Measurements from ENCODE around the gene PRDM16.

Gene PRDM16

GRCh38 chr1:3323021-3323795 lies 254.2 kb downstream of the PRDM16 start:
- no peak for DNase-seq (ENCODE audit: low spot score)

- DNase-seq (ENCODE audit: low spot score): no peak
These were observed 255.0 kb downstream of the PRDM16 start for GRCh38 chr1:3323796-3324703.

DNA sequence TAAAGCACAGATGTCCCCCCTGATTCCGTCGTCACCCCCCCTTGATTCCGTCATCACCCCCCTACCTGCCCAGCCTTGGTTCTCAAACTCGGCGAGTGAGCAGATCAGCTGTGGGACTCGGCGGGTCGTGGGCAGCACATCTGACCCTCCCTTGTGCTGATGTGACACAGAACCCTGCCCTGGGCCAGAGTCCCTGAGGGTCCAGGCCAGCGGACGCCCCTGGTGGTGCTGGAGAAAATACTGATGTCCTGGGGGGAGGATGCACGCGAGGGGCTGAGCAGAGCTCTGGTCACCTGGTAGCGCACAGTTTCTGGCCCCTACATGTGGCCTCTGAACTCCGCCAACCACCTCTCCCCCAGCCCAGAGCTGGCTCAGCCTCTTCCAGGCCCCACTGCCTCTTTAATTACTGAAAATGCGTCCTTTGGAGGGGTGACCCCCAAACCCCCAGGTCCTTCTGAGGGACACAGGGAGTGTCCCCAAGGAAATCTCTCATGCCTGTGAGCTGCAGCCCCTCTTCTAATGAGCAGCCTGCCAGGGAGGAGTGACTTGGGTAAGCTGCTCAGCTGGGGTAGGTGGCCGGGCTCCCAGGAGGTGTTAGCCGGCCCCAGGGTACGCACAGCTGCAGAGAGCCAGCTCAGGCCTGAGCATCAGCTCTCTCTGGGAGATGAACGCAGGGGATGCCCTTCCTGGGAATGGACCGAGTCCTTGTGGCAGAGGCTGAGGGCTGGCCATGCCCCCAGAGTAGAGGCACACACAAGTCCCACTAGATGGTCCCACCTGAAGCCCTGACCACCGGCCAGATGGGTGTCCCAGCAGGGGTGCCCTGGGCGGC lies 255.9 kb downstream of the PRDM16 start:
- no peak for DNase-seq (ENCODE audit: low spot score)

DNA sequence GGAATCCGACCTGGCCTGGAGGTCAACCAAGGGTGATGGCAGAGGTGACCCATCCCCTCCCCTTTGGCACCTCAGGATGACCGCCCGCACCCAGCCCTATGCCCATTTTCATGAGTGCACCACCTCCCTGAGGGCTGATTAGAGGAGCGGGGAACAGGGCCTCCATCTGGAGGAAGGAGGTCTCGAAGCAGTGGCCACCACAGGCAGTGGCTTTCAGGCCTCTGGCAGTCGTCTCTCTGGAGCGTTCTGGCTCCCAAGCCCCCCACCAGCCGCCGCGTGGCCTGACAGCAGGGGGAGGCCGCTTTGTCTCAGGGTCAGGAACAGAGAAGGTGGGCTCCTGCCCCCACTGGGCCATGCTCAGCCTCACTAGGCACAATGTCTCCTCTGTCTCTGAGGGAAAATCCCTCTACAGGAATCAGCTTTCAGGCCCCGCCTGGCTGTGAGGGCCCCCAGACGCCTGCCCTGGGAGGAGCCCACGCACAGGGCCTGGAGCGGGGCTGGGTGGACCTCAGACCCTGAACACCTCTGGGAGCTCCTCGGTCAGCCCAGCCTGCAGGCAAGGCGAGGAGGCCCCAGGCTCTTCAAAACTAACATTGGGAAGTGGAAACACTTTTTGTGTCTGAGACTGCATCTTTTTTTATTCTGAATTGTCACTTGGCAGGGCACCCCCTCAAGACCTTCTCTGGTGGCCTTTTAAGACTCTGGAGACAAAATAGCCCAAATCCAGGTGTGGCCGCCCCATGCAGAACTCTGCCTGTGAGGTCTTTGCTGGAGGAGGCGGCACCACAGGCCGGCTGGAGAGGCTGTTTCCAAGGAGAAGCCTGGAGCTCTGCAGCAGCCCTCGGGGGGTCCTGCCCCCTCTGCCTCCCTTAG lies 257.7 kb downstream of the PRDM16 start:
- DNase-seq (ENCODE audit: low spot score): no peak

GRCh38 chr1:3327389-3327702 lies 258.3 kb downstream of the PRDM16 start:
- no peak for DNase-seq (ENCODE audit: low spot score)

- DNase-seq (ENCODE audit: low spot score): no peak
These were observed 259.1 kb downstream of the PRDM16 start for GRCh38 chr1:3327936-3328590.

- no peak for DNase-seq (ENCODE audit: low spot score)
These were observed 260.8 kb downstream of the PRDM16 start for GRCh38 chr1:3329640-3330281.

- no peak for DNase-seq (ENCODE audit: low spot score)
These were observed 261.8 kb downstream of the PRDM16 start for GRCh38 chr1:3330771-3331245.

GRCh38 chr1:3331564-3331963 lies 262.6 kb downstream of the PRDM16 start:
- no peak for DNase-seq (ENCODE audit: low spot score)

DNA sequence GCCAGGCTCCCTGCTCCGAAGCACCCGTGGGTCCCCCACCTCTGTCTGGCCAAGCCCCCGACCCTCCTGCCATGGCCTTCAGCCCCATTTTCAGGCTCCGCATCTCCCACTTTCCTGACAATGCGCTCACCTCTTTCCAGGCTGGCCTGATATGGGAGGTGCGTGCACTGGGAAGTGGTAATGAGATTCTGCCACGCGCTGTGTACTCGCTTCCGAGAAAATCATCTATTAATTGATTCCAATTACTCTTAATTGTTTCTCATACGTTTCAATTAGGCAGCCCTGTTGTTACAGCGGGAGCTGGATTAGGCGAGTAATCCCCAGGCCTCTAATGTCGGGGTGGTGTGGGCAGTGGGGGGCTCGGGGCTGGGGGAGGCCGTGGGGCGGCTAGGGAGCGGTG lies 263.0 kb downstream of the PRDM16 start:
- no peak for DNase-seq (ENCODE audit: low spot score)

DNA sequence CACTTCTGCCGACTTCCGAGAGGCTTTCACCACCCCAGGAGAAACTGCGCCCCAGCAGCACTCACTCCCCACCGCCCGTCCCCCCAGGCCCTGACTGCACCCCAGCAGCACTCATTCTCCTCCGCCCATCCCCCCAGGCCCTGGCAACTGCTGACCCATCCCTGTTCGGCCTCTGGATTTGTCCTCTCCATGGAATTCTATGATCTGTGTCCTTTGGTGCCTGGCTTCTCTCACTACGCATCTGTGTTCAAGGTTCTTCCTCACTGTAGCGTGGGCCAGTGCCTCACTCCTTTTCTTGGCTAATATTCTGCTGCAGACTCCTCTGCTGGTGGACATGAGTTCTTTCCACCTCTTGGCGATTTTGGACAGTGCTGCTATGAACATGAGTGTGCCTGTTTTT lies 263.7 kb downstream of the PRDM16 start:
- DNase-seq (ENCODE audit: low spot score): no peak

- no peak for DNase-seq (ENCODE audit: low spot score)
These were observed 264.9 kb downstream of the PRDM16 start for GRCh38 chr1:3333903-3334302.

DNA sequence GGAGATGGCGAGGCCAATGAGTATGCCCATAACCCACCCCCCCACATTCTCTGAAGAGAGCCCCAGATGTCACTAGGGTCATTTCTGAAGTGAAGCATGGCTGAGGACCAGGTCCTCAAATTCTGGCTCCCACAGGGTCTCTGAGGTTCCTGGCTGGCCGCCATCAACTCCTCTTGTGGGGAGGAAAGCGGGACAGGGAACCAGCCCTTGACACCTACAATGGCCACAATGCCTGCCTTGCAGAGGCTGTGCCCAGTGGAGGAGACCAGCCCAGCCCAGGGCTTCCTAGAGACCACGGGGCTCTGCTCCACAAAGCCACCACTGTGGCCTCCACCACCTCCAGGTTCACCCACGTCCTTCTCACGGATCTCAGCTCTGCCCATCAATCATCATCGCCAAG lies 265.4 kb downstream of the PRDM16 start:
- DNase-seq (ENCODE audit: low spot score): no peak

- DNase-seq (ENCODE audit: low spot score): no peak
These were observed 267.0 kb downstream of the PRDM16 start for GRCh38 chr1:3335754-3336640.

- DNase-seq (ENCODE audit: low spot score): no peak
These were observed 267.9 kb downstream of the PRDM16 start for GRCh38 chr1:3336641-3337630.

GRCh38 chr1:3337798-3338724 lies 269.1 kb downstream of the PRDM16 start:
- DNase-seq (ENCODE audit: low spot score): no peak

DNA sequence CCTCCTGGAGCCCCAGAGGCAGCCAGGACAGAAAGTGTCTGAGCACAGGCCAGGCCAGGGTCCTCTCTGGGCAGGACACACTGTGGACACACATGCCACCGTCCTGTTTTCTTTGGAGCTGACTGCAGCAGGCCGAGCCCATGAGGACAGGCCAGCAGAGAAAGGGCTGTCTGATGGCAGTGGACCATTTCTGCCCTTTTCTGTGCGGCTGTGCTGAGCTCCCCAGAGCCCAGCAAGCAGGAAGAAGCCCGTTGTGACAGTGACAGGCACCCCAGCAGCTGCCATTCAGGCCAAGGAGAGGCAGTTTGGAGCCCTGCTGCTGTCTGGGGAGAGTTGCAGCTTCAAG lies 269.7 kb downstream of the PRDM16 start:
- no peak for DNase-seq (ENCODE audit: low spot score)
